Fibroblast of skin of right biceps (primary cell): ENCODE measurements around the gene BAZ1B.
"Not testable (repeated sequence)": the region's sequence is repeated elsewhere in the genome, so short reads cannot be mapped to it uniquely, and the experiment has no call there.

Experiments
- DNase-seq: peaks from one replicate; pipeline ENCODE4 v3.0.0-alpha.2; 2013

Gene BAZ1B

GRCh38 chr7:73439410-73439704 lies 82.7 kb downstream of the BAZ1B start:
- DNase-seq: no peak

GRCh38 chr7:73438547-73439409 lies 83.3 kb downstream of the BAZ1B start:
- no peak for DNase-seq

GRCh38 chr7:73437621-73438416 lies 84.3 kb downstream of the BAZ1B start:
- no peak for DNase-seq

GRCh38 chr7:73437091-73437490 lies 85.0 kb downstream of the BAZ1B start:
- no peak for DNase-seq

GRCh38 chr7:73436031-73436929 lies 85.8 kb downstream of the BAZ1B start:
- peak; percentile 16 for DNase-seq

- DNase-seq: no peak
These were observed 86.6 kb downstream of the BAZ1B start for GRCh38 chr7:73435471-73436009.

GRCh38 chr7:73434701-73435069 lies 87.4 kb downstream of the BAZ1B start:
- no peak for DNase-seq

GRCh38 chr7:73433924-73434700 lies 88.0 kb downstream of the BAZ1B start:
- peak; percentile 32 for DNase-seq

GRCh38 chr7:73432676-73433075 lies 89.4 kb downstream of the BAZ1B start:
- no peak for DNase-seq

GRCh38 chr7:73431041-73431835 lies 90.9 kb downstream of the BAZ1B start:
- DNase-seq: no peak

- not testable (repeated sequence) for DNase-seq
These were observed 91.6 kb downstream of the BAZ1B start for GRCh38 chr7:73430540-73430939.

GRCh38 chr7:73429622-73430505 lies 92.2 kb downstream of the BAZ1B start:
- no peak for DNase-seq

- peak; percentile 22 for DNase-seq
These were observed 92.9 kb downstream of the BAZ1B start for GRCh38 chr7:73429215-73429614.

GRCh38 chr7:73427902-73428787 lies 93.9 kb downstream of the BAZ1B start:
- no peak for DNase-seq

- DNase-seq: no peak
These were observed 96.1 kb downstream of the BAZ1B start for GRCh38 chr7:73426016-73426415.

- DNase-seq: no peak
These were observed 96.6 kb downstream of the BAZ1B start for GRCh38 chr7:73425356-73425983.

GRCh38 chr7:73424489-73424885 lies 97.6 kb downstream of the BAZ1B start:
- no peak for DNase-seq
